CD4-positive, alpha-beta T cell treated with Interleukin-17A for 4 hours (primary cell): ENCODE data around the gene COL10A1.

ENCODE experiments used
- DNase-seq: peaks from one replicate; pipeline ENCODE4 v3.0.0-alpha.2; 2020; ENCODE audit warnings: mixed read lengths

Gene COL10A1

DNA sequence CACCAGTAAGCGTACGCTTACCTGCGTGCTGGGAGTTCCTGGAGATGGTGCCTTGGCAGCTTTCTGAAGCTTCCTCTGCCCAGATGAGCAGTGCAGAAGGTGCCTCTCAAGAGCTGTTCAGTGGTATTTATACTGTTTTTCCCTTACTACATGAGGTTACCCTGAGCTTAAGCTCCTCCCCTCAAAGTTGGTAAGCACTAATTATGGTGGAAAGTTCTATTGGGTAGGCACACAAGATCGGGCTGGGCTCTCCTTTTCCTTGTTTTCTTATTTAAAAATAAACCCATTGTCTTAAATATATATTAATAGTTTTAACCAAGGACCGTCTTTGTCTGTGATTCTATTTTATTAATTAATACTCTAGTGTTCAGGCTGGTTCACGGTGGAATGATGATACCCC is at the start of gene COL10A1:
TSS of gene COL10A1 (minus strand) at position 101 of the 400 bp plus-strand sequence. CDS start 640 bp downstream, outside the sequence.
- DNase-seq: no peak

DNA sequence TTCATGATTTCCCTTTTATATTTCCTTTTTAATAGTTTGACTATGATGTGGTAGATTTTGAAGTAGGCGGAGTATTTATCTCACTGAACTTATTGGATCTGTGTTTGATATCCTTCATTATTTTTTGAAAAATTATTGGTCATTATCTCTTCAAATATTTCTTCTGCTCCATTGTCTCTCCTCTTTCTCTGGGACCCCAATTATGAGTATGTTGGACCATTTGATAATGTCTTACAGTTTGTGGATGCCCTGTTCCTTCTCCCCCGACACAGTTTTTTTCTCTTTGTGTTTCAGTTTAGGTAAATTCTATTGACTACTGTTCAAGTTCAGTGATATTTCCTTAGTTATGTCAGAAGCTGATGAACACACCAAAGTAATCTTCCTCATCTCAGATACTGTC is 49.4 kb upstream of the COL10A1 start:
- no peak for DNase-seq

DNA sequence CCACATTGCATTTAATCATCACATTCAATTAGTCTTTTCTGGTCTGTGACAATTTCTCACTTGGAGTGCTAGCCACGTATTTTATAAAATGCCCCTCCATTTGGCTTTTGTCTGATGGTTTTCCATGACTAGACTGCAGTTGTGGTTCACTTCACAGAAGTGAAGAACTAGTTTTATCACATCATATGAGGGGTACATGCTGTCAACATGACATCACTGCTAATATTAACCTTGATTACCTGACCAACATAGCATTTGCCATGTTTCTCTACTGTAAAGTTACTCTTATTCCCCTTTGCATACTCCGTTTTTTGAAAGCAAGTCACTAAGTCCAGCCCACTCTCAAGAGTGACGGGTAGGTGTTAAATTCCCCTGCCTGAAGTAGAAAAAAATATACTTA is 48.0 kb upstream of the COL10A1 start:
- no peak for DNase-seq

DNA sequence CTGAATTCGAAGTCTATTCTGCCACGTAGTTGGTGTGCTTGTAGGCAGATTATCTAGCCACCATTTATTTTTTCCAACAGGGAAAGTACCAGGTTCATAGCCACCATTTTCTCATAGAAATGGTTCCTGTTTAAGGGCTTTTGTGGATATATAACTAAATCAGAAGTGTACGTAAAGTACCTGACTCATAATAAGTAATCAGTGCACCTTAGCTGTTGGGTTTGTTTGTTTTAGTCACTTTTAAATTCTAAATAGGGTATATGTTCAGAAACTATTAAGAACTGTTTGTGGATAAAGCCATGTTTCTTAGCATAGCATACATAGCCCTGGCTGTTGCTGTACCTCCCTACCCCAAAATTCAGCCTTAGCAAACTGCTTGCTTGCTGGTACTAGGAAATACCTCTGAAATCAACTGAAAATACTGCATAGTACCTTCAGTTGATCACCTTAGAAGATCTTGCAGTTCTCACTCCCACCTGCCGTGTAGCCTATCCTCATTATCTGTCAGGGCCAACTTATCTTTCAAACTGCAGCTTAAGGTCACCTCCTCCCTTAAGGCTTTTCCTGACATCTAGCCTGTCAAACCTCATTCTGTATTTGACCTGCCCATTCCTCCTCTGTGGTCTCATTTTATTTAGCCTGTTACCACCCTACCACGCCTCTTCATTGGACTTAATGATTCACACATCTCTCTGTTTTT is 44.6 kb upstream of the COL10A1 start:
- DNase-seq: no peak

DNA sequence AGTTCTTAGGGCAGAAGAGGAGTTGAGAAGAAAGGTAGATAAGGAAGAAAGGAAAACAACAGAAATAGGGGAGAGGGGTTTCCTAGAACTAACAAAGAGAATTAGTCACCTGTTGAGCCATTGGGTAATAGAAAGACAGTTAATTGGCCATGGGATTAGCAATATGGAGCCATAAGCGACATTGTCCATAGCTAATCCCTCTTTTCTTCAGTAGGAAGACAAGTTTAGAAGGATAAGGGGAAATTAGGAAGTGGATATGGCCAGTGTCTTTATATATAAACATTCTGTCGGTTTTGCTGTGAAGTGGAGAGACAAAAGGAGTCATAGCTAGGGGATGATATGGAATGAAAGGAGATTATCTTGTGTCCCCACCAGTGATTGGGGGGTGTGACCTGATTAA is 43.9 kb upstream of the COL10A1 start:
- no peak for DNase-seq

DNA sequence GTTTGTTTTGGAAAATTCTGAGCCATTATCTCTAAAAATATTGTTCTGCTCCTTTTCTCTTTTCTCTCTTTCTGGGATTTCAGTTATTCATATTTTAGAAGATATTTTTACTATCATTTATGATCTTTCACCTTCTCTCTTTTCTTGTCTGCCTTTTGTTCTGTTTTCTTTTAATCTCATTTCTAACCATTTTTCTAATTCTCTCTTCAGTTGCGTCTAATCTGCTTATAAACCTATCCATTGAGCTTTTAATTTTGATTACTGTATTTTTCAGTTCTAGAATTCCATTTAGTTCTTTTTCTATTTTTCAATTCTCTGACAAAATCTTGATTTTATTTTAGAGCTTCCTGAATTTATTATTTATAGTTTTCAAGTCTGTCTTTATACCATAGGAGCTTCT is 42.2 kb upstream of the COL10A1 start:
- DNase-seq: no peak

DNA sequence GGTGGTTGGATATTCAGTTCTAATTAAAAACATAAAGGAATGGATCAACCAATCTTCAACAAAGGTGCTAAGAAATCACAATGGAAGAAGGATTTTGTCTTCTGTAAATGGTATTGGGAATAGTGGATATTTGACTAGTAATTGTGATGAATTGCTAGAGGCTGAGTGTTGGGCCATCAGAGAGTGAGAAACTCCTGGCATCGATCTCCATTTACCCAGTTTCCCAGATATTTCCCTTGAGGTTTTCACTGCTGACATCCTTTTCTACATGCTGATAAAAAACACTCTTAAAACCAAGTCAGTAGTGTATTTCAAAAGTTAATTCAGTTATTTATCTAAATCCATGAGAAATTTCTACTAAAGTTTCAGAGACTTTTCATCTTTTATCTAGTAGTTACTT is 40.4 kb upstream of the COL10A1 start:
- no peak for DNase-seq

DNA sequence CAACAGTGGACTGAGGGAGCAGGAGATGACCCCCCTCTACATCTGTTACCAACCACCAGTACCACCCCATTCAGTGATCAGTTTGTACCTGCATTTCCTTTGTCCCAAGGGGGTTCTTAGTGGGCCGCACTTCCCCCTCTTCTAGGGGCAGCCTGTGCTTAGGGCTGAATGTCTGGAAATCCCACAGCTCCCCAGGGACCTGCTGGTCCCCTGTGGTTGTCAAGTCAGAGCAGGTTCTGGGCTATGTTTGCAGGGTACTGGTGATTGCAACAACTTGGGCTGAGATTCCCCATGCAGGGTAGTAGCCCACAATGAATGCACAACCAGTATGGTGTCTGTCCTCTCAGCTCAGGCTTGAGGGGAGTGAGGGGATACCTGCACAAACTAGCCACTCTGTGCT is 39.7 kb upstream of the COL10A1 start:
- DNase-seq: no peak

DNA sequence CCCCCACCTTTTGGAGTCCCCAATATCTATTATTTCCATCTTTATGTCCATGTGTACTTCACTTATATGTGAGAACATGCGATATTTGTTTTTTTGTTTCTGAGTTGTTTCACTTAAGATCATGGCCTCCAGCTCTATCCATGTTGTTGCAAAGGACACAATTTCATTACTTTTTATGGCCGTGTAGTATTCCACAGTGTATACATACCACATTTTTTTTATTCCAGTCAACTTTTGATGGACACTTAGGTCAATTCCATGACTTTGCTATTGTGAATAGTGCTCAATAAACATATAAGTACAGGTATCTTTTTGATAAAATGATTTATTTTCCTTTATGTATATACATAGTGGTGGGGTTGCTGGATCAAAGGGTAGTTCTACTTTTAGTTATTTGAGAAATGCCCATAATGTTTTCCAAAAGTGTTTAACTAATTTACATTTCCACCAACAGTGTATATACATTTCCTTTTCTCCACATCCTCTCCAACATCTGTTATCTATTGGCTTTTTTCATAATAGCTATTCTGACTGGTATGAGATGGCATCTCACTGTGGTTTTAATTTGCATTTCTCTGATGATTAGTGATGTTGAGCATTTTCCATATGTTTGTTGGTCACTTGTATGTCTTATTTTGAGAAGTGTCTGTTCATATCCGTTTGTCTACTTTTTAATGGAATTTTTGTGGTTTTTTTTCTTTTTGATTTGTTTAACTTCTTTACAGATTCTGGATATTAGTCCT is 34.0 kb upstream of the COL10A1 start:
- no peak for DNase-seq

DNA sequence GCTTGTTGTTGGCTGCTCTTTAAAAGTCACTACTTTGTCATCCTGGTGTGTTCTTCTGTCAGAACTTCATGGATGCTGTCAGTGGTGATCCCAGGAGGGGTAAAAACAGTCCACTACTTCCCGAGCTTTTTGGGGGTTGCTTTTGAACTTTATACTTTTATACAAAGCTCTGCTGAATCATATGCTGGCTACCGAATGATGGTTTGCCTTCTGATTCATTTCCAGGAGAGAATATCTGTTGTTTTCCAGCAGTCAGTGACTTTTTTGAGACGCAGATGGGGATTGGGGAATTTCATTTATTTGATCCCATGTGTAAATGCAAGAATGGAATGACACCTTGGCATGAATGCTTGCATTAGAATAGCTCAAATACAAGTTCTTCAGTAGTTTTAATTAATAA is 32.7 kb upstream of the COL10A1 start:
- DNase-seq: no peak

DNA sequence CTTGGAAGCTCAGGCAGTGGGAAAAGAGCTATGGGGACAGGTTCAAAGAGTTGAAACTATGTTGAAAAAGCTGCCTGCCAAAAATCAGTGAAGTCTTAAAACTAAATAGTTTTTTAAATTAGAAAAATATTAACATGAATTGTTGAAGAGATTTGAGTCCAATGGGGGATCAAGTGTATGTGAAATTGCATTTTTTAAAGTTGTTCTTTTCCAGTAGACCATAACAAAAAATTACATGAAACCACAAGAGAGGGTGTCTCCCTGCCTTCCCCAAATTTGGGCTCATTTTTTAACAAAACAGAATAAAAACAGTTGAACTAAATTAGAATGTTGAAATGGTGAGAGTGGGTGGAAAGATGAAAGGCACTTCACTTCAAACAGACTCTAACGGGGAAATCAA is 31.5 kb upstream of the COL10A1 start:
- no peak for DNase-seq

DNA sequence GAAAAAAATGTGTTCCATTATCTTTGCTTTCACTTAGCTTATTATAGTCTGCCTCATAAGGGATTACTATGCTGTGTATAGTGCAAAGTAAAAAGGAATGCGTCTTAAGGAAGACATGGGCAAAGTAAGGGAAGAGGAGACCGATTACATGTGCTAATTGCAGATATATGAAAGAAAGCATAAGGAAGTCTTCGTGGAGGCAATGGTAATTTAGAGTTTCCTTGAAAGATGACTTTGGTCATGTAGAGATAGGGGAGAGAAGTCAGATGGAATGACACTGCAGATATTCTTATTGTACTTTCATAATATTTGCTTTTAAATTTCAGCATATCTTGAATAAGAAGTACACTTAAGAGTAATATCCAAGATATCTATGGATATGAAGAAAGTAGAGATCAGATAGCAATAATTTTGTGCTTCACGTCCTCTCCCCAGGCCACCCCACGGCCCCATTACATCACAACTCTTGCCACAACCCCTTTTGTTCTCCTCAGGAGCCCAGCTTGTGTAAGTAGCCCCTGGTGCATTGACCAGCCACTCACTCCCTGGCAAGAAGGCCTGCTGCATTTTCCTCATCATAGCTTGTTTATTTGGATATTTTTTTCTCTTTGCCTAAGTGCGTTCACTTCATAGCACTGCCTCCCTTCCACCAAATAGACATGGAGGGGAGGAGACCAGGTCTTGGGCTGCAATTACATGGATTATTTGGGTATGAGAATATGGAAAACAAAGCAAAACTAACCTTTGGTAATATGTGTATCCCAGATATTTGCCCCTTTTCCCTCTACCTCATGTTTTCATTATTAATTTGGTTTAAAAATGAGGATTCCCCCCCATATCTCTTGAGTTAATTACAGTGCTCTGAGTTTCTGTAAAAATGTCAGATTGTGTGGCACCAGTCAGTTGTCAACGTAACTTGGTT is 30.7 kb upstream of the COL10A1 start:
- no peak for DNase-seq

DNA sequence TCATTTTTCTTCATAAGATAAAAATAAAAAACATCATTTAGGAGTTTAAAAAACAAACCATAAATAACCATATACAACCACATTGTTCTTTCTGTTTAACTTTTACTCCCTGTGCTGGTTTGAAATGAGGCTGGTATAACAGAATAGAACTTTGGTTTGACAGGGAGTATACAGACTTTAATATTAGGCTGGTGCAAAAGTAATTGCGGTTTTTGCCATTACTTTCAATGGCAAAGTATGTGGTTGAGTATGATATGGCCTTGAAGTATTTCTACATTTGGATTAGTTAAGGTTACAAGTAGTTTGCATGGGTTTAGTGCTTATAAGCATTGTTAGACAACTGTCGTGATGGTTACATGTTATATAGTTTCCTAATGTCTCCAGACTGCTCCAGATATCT is 29.0 kb upstream of the COL10A1 start:
- no peak for DNase-seq

DNA sequence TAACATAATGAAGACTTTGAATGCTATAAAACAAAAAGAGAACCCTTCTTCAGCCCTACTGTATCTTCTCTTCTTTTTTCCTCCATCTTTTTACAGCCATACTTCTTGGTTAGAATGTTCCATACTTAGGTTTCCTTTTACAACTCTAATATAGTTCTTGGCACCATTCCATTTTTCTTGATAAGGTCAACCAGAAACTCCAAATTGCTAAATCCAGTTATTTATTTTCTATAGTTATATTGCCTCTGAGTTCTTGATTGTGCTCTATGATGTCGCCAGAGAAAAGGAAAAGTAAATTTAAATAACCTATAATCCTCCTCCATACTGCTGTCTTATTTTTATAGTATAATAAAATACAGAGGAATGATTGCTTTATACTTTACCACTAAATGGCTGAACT is 26.7 kb upstream of the COL10A1 start:
- no peak for DNase-seq

DNA sequence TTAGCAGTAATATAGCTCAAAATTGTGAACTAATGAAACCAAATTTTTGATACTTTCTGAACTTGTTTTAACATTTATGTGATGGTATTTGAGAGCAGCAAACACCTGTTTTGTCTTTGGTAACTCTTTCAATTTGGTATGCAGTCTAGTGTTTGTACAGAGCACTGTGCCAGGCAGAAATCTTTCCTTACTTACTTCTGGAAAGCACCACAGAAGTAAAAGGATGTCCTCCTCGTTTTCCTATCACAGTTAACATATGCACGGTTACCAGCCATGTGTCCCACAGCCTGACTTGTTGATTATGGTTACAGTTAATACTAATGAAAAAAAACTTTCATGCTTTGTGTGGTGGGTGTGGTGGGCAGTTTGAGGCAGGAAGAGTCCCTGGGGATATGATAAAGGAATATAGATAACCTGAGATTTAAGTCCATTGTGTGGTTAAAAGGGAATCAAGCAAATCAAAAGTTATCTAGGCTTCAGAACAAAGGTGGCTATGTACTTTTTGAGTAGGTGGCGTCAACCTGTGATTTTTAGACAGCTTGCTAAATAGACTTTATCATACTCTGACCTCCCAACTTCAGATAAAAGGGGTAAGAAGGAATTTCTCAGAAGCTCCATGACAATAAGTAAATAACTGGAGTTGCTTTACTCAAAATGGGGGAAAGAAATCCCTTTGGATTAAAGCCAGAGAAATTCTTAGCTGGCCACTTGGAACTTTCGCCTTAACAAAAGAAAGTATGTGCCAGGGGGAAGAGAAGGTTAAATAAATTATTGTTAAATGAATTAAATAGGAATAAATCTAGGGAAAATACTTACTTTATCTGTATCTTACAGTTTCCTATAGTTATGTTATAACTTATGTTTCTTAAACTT is 20.1 kb upstream of the COL10A1 start:
- no peak for DNase-seq

DNA sequence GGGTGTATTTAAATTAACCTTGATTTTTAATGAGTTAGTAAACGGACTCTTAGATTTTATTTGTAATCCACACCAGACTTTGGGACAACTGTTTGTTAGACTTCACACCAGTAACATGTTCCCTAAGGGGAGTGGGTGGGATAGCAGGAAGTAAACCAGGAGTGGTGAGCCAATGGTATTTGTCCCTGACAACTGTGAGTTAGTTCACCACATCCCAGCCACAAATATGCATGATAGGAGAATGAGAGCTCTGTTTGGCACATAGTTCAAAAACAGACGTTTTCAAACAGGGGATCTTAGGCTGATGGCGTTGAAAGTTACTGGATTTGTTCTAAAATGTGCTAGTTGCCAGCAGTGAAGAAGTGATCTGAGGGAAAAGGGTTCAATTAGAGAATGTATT is 18.7 kb upstream of the COL10A1 start:
- no peak for DNase-seq

DNA sequence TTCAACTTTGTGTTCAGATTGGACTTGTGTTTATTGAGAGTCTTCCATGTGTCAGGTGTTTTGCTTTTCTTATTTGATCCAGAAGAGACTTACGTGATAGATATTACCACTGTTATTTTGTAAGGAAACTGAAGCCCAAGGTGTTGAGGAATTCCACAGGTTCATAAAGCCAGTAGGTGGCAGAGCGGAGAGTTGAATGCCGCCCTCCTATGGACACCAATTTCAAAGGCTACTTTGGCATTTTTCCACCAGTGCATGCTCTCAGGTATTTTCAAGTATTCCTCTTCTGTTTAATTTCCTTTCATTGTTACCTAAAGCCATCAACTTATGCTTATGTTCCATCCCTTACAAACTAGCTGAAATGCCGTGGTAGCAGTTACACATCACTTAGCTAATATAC is 14.0 kb upstream of the COL10A1 start:
- DNase-seq: no peak

DNA sequence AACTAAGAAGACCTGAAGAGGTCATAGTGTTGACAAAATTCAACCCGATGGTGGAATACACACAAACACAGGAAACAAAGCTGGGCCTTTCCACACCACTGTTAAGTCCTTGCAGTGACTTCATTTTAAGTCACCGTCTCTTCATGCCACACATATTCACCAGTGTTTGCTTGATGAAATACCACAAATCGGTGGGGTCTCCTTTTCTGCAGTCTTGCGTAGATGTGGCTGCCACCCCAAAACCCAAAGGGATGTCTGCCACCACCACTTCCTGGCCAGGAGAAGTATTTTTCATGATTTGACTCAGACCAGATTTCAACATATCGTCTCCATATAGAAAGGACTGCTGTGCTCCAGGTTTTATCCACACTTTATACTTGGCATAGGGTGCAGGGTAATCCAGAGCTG is 11.0 kb upstream of the COL10A1 start:
- no peak for DNase-seq

DNA sequence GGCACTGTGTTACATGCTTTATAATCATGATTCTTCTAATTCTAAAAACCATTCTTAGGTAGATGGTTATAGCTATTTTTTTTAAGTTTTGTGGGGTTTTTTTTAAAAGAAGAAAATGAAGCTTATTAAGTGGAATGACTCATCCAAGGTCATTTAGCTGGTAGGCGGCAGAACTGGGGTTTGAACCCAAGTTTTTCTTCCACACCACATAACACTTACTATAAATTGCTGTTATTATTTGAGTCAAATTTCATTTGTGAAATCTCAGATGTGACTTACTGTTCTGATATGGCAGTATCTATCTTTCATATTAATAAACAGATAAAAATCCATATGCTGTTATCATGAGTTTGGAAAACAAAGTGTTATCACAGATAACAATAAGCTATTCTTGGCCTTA is 10.4 kb upstream of the COL10A1 start:
- DNase-seq: no peak

DNA sequence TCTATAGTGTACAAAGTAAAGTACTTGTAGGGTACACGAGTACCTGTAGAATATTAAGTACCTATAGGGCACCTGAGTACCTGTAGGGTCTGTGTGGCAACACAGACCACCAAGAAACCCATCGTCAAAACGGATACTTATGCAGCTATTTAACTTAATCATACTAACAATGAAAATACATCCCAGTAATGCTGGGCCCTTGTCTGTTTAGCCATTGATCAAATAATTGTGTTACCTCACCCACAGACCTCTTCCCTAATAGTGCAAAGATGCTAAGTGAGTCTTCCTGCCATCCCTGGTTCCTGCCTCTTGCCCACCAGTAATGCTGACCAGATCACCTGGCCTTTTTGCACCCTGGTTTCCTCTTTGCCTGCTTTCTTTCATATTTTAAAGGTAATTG is 7.5 kb upstream of the COL10A1 start:
- no peak for DNase-seq

DNA sequence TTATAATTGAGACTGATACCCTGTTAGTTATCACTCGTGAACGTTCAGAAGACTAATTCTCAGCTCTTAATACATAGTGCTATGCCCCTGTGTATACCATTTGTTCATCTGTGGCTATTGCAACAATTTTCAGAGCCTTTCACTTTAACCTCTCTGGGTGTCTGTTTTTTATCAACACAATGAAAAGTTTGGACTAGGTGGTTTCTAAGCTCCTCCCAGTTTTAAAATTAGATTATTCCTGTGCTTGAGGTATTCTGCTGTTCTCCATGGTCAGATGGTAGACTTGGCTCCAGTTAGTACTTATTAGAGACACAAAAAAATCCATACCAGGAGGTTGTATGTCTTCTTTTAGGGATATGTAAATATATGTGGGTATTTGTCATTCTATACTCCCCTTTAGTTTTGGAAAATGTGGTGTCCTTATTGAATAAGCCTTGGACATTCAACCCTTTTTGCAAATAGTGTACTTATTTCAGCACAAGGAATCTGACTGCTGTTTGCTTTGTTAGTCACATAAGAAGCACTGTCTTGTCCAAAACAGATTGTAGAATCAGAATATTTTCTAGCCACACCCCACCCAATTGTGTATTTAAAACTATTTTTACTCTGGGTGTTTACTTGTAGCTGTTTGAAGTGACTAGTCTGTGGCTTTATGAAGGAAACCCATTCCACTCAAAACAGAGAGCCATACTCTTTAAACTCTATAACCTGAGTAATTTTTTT is 2.0 kb upstream of the COL10A1 start:
- no peak for DNase-seq

DNA sequence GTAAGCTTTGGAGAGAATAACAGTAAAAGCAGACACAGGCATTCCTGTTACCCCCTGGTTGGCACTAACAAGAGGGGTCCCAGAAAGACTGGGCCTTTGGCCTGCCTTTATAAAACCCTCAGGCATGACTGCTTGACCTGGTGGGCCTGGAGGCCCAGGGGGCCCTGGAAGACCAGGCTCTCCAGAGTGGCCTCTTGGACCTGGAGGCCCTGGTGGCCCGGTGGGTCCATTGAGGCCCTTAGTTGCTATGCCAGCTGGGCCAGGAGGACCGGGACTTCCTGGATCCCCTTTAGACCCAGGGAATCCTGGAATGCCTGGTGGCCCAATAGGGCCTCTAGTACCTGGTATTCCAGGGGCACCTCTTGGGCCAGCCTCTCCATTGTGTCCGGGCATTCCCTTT is 5.5 kb downstream of the COL10A1 start:
- DNase-seq: no peak
